HEK293T (cell line): Measurements from ENCODE around the gene PATJ.

ENCODE experiments used
- CTCF ChIA-PET: fragments of 350-600 bp; formaldehyde crosslinking; extraction: SDS; loops from one replicate; lab custom pipeline; 2021; ENCODE audit warnings: antibody characterized with exemption, inconsistent platforms; lab: Yijun Ruan, JAX
- POLR2A ChIA-PET: fragments of 350-600 bp; formaldehyde crosslinking; extraction: SDS; loops from one replicate; lab custom pipeline; 2020; ENCODE audit warnings: antibody characterized with exemption, inconsistent platforms; lab: Yijun Ruan, JAX
- DNase-seq: peaks from one replicate; pipeline ENCODE4 v3.0.0; 2012; ENCODE audit warnings: mixed read lengths; ENCODE audit errors: extremely low spot score
- ARNT ChIP-seq: fragments of 450-650 bp; IDR thresholded peaks from 2 replicates; pipeline ENCODE4 v1.6.1; 2017; ENCODE audit warnings: mild to moderate bottlenecking
- BHLHE40 ChIP-seq: fragments of 450-650 bp; IDR thresholded peaks from 2 replicates; pipeline ENCODE4 v1.6.1; 2016; ENCODE audit warnings: mild to moderate bottlenecking, moderate library complexity, borderline replicate concordance
- CTBP1 ChIP-seq: fragments of 450-650 bp; IDR thresholded peaks from 2 replicates; pipeline ENCODE4 v1.6.1; 2016; ENCODE audit warnings: borderline replicate concordance
- ELF4 ChIP-seq: fragments of 450-650 bp; IDR thresholded peaks from 2 replicates; pipeline ENCODE4 v1.6.1; 2017; ENCODE audit warnings: antibody characterized with exemption
- FOXA1 ChIP-seq: fragments of 450-650 bp; IDR thresholded peaks from 2 replicates; pipeline ENCODE4 v1.6.1; 2016; ENCODE audit warnings: mild to moderate bottlenecking
- FOXK2 ChIP-seq: fragments of 450-650 bp; IDR thresholded peaks from 2 replicates; pipeline ENCODE4 v1.6.1; 2016; ENCODE audit warnings: mild to moderate bottlenecking
- FOXM1 ChIP-seq: fragments of 450-650 bp; IDR thresholded peaks from 2 replicates; pipeline ENCODE4 v1.6.1; 2017; ENCODE audit warnings: mild to moderate bottlenecking, borderline replicate concordance
- HDGF ChIP-seq: fragments of 450-650 bp; IDR thresholded peaks from 2 replicates; pipeline ENCODE4 v1.6.1; 2017; ENCODE audit warnings: antibody characterized with exemption, borderline replicate concordance
- L3MBTL2 ChIP-seq: fragments of 450-650 bp; conservative IDR thresholded peaks from 2 replicates; pipeline ENCODE4 v1.6.1; 2016; ENCODE audit warnings: mild to moderate bottlenecking
- LEF1 ChIP-seq: fragments of 450-650 bp; IDR thresholded peaks from 2 replicates; pipeline ENCODE4 v1.6.1; 2017; ENCODE audit warnings: mild to moderate bottlenecking, borderline replicate concordance
- NFRKB ChIP-seq: fragments of 450-650 bp; IDR thresholded peaks from 2 replicates; pipeline ENCODE4 v1.6.1; 2016; ENCODE audit warnings: mild to moderate bottlenecking, moderate library complexity
- SP1 ChIP-seq: fragments of 450-650 bp; IDR thresholded peaks from 2 replicates; pipeline ENCODE4 v1.6.1; 2017
- SUZ12 ChIP-seq: fragments of 450-650 bp; IDR thresholded peaks from 2 replicates; pipeline ENCODE4 v1.6.1; 2016; ENCODE audit warnings: mild to moderate bottlenecking
- TARDBP ChIP-seq: fragments of 450-650 bp; IDR thresholded peaks from 2 replicates; pipeline ENCODE4 v1.6.1; 2016
- ZNF384 ChIP-seq: fragments of 450-650 bp; IDR thresholded peaks from 2 replicates; pipeline ENCODE4 v1.6.1; 2016
- TF ChIP-seq, protein P1 (sequence below): fragments of 450-650 bp; IDR thresholded peaks from 2 replicates; pipeline ENCODE4 v1.6.1; 2016

Gene PATJ

DNA sequence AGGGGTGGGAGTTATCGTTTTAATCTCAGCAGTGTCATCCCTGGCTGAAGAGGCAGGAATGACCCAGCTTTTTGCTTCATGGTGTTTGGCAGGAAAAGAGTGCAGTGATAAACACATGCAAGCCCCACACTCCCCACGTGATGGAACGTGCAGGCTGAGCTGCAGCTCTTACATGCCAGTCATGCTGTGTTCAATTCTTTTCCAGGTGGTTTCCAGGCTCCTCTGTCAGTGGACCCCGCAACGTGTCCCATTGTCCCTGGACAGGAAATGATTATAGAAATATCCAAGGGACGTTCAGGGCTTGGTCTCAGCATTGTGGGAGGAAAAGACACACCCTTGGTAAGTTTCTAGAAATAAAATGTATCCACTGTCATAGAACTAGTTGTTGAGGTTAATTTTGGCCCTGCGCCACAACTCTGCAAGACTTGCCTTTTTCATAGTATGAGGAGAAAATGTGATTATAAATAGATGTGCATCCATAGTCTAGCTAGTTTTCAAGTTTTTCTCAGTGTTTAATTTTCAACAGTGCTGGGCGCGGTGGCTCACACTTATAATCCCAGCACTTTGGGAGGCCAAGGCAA is 342.1 kb downstream of the PATJ start:
- TF ChIP-seq FOXA1: no peak
- no peak for TF ChIP-seq ZNF384
- TF ChIP-seq L3MBTL2: no peak
- no peak for TF ChIP-seq ARNT
- no peak for TF ChIP-seq FOXM1
- TF ChIP-seq SUZ12: no peak
- DNase-seq: no peak
- ChIA-PET POLR2A (interaction anchor here (0.7 kb wide), 1 partner anchor 19 kb away, joined by 3 read pairs; no protein-coding TSS in a partner anchor), CTCF (interaction anchor here (1.3 kb wide), 1 partner anchor 47 kb away, joined by 4 read pairs; no protein-coding TSS in a partner anchor)

DNA sequence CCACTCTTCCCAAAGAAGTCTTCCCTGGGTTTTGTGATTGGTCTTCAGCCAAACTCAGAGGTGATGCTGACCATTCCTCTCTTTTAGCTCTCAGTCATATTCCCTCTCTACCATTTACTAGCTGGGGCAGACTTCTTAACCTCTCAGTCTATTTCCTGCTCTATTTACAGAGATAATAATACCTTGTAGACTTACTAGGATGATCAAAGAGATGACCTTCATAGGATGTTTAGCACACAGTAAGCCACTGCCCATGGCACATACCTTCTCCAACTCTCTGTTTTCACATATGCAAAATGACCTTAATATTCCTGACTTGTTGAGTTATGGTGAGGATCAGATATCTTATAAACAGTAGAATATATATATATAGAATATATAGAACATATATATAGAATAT is 346.2 kb downstream of the PATJ start:
- ChIA-PET CTCF (no interaction called here), POLR2A (no interaction called here)
- no peak for DNase-seq
- TF ChIP-seq ARNT (no peak), TARDBP (no peak), SUZ12 (no peak), ZNF384 (no peak), LEF1 (no peak), FOXM1 (no peak), FOXA1 (no peak), NFRKB (no peak), BHLHE40 (no peak), FOXK2 (no peak), L3MBTL2 (no peak), CTBP1 (no peak), ELF4 (no peak), HDGF (no peak)

DNA sequence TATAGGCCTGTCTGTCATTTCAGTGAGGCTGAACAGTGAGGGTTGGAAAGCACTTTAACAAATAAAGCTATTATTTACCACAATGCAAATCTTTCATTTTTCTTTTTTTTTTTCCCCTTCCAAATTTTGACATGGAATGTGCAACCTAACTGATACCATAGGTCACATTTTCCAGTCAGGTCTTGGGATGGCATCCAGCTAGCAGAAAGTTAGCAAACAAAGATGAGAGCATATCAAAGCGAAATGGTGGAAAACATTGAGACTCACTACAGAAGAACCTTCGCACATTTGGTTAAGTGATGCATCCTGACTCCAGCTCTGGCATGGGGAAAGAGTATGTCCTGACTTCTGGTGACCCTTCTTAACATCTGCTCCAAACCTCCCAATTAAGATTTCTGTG is 347.3 kb downstream of the PATJ start:
- POLR2A ChIA-PET: no interaction called here
- CTCF ChIA-PET: interaction anchor here (1.1 kb wide), 1 partner anchor 43 kb away, joined by 3 read pairs; no protein-coding TSS in a partner anchor

DNA sequence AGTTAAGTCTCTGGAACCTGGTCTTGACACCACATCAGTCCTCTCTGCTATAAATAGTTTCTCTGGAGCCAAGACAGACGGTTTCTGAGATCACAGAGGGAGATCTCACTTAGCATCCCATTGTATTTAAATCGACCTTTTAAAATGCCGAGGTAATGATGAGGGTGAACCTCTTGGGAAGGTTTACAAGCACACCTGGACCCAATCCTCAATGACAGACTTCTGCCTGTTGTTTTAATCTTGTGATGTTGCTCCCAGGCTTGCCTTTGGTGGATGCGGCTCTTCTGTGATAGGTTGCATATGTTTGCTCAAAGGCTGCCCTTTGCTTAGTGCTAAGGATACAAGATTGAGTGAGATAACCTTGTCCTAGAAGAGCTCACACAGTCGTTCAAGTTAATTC is 347.7 kb downstream of the PATJ start:
- CTCF ChIA-PET: no interaction called here
- DNase-seq: no peak
- TF ChIP-seq LEF1 (no peak), BHLHE40 (no peak), TARDBP (no peak), SUZ12 (no peak), ELF4 (no peak), NFRKB (no peak), ZNF384 (no peak), HDGF (no peak), L3MBTL2 (no peak), FOXM1 (no peak)
- POLR2A ChIA-PET: no interaction called here

More for the DNA sequence above, 347.3 kb downstream of the PATJ start:
- no peak for DNase-seq
- TF ChIP-seq BHLHE40 (no peak), ELF4 (no peak), LEF1 (no peak), ARNT (no peak), FOXM1 (no peak), CTBP1 (no peak), FOXA1 (no peak), TARDBP (no peak), SP1 (no peak), FOXK2 (no peak), SUZ12 (no peak), ZNF384 (no peak), L3MBTL2 (no peak), NFRKB (no peak)
- TF ChIP-seq, protein P1, sequence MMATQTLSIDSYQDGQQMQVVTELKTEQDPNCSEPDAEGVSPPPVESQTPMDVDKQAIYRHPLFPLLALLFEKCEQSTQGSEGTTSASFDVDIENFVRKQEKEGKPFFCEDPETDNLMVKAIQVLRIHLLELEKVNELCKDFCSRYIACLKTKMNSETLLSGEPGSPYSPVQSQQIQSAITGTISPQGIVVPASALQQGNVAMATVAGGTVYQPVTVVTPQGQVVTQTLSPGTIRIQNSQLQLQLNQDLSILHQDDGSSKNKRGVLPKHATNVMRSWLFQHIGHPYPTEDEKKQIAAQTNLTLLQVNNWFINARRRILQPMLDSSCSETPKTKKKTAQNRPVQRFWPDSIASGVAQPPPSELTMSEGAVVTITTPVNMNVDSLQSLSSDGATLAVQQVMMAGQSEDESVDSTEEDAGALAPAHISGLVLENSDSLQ: no peak

DNA sequence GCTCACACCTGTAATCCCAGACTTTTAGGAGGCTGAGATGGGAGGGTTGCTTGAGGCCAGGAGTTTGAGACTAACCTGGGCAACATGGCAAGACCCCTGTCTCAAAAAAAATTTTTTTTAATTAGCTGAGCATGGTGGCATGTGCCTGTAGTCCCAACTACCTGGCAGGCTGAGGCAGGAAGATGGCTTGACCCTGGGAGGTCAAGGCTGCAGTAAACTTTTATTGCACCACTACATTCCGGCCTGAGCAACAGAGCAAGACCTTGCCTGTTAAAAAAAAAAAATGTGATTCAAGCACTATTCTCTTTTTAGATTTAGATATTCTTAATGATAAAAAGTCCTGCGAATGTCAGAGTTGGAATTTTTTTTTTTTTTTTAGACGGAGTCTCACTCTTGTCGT is 349.8 kb downstream of the PATJ start:
- CTCF ChIA-PET: interaction anchor here (1.9 kb wide), 1 partner anchor 10 kb away, joined by 10 read pairs; no protein-coding TSS in a partner anchor

DNA sequence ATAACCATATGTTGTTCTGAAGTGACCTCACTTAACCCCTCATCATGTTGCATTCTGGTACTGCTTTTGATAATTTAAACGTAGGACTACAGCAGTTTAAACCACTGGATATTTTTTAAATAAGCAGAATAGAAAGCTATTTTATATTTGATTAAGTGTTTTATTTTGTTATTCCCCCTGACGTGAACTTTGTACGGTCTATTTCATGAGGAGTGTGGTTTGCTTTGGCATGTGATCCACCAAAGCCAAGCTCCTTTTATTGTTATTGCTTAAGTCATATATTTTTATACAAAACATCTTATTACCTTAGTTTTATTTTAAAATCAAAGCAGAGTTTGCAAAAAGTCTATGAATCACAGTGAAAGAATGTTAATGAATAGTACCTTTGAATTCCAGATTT is 351.0 kb downstream of the PATJ start:
- TF ChIP-seq ZNF384: no peak
- no peak for TF ChIP-seq TARDBP
- no peak for TF ChIP-seq SUZ12
- no peak for TF ChIP-seq FOXA1
- TF ChIP-seq LEF1: no peak
- no peak for TF ChIP-seq ELF4
- TF ChIP-seq L3MBTL2: no peak
- TF ChIP-seq BHLHE40: no peak
- TF ChIP-seq NFRKB: no peak
- TF ChIP-seq HDGF: no peak
- TF ChIP-seq ARNT: no peak
- TF ChIP-seq SP1: no peak
- TF ChIP-seq, protein P1: no peak
- POLR2A ChIA-PET: no interaction called here
- CTCF ChIA-PET: interaction anchor here (0.7 to 1.9 kb wide), 2 partner anchors 11 to 160 kb away, joined by 3 to 10 read pairs; no protein-coding TSS in a partner anchor
- DNase-seq: no peak

More for the DNA sequence above, 349.8 kb downstream of the PATJ start:
- TF ChIP-seq SUZ12: no peak
- no peak for TF ChIP-seq L3MBTL2
- no peak for DNase-seq
- POLR2A ChIA-PET: no interaction called here

DNA sequence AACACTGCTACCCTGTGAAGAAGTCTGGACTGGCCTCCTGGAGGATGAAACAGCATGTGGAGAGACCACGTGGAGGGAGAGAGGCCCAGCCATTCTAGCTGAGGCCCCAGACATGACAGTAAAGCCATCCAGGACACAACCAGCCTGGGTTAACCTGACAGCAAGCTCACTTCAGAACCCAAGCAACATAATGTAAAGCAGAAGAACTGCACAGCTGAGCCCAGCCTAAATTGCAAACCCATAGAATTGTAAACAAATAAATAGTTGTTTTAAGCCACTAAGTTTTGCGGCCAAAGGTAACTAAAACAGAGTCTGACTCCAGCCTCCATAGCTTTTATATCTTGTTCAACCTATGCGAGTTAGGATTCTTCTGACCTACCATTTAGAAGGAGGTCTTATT is 355.2 kb downstream of the PATJ start:
- no peak for DNase-seq
- ChIA-PET POLR2A (no interaction called here), CTCF (interaction anchor here (0.7 kb wide), 2 partner anchors 22 to 1945 kb away, joined by 3 to 4 read pairs; no protein-coding TSS in a partner anchor)
- no peak for TF ChIP-seq FOXK2
- no peak for TF ChIP-seq SP1
- no peak for TF ChIP-seq ARNT
- no peak for TF ChIP-seq CTBP1
- no peak for TF ChIP-seq LEF1
- no peak for TF ChIP-seq FOXM1
- no peak for TF ChIP-seq SUZ12
- no peak for TF ChIP-seq HDGF
- no peak for TF ChIP-seq NFRKB
- TF ChIP-seq TARDBP: no peak
- TF ChIP-seq L3MBTL2: no peak
- TF ChIP-seq, protein P1: no peak
